ENCODE data around the gene CPEB3. TPM values are rescaled to one million over a fixed set of nuclear protein-coding genes. Genes with fewer than 3 reads are reported as not detected.

CPEB3 gene
- total RNA-seq, 1 experiment from 2014 or later: 1.0 TPM

- Histone ChIP-seq H2AFZ (ENCODE audit: low read length) (no peak overlapping the region), H4K8ac (replicated peaks; ENCODE audit: insufficient read length, low read depth, low read length) (no peak overlapping the region), H3K27me3 (ENCODE audit: insufficient read depth, low read length) (no peaks in the 10 kb centered on the region), H3K4me1 (ENCODE audit: insufficient read depth, low read length) (no peaks in the 10 kb centered on the region), H2BK12ac (ENCODE audit: insufficient read length, low read depth, low read length) (no peak overlapping the region), H2BK120ac (ENCODE audit: low read depth, low read length, poor library complexity, severe bottlenecking) (no peak overlapping the region), H3K4me2 (ENCODE audit: insufficient read depth, insufficient read length, low read length) (no peak overlapping the region), H3K79me2 (ENCODE audit: insufficient read depth, low read length) (no peaks in the 10 kb centered on the region), H4K5ac (ENCODE audit: insufficient read length, low read depth, low read length) (no peak overlapping the region), H2BK20ac (ENCODE audit: low read depth, low read length, poor library complexity, severe bottlenecking) (no peak overlapping the region), H3K9me3 (ENCODE audit: control insufficient read depth, low read depth, low read length) (no peaks in the 10 kb centered on the region), H4K20me1 (ENCODE audit: control insufficient read depth, insufficient read depth, insufficient read length) (no peaks in the 10 kb centered on the region), H3K14ac (ENCODE audit: insufficient read depth, low read length) (no peak overlapping the region), H3K27ac (ENCODE audit: insufficient read length, low read depth, low read length) (no peak overlapping the region), H3K79me1 (ENCODE audit: insufficient read depth, low read depth, low read length, poor library complexity, severe bottlenecking) (no peaks in the 10 kb centered on the region), H4K91ac (ENCODE audit: insufficient read length, low read depth, low read length) (no peak overlapping the region), H3K23ac (ENCODE audit: insufficient read length, low read depth, low read length) (no peak overlapping the region), H3K4ac (ENCODE audit: low read depth, low read length) (no peak overlapping the region), H3K9ac (ENCODE audit: extremely low read depth, insufficient read length, low read length) (no peak overlapping the region), H2AK5ac (ENCODE audit: insufficient read length, low read length) (no peak overlapping the region), H3K56ac (ENCODE audit: insufficient read length, low read depth, low read length) (no peak overlapping the region), H2BK5ac (ENCODE audit: insufficient read length, low read length) (no peak overlapping the region), H3K23me2 (ENCODE audit: insufficient read length, low read depth, low read length, poor library complexity, severe bottlenecking) (no peaks in the 10 kb centered on the region), H2BK15ac (ENCODE audit: low read depth, low read length) (no peak overlapping the region), H3K18ac (ENCODE audit: insufficient read length, low read depth, low read length) (no peak overlapping the region), H3T11ph (ENCODE audit: low read length) (no peak overlapping the region)
- Mint-ChIP-seq H3K27ac (no peak overlapping the region), H3K27me3 (ENCODE audit: low read depth) (no peaks in the 10 kb centered on the region), H3K9me3 (no peaks in the 10 kb centered on the region), H3K4me1 (peaks cover 0 to 4% of the 10 kb centered on the region in 2 experiments; a peak in 1 of 4 replicates), H3K4me3 (no peak overlapping the region), H3K36me3 (ENCODE audit: insufficient read depth in 1 of 3, low read depth in 3 of 3) (no peaks in the 10 kb centered on the region)
- WGBS (ENCODE audit: extremely low coverage, insufficient read length, low lambda C conversion rate): no CpG with 5 or more reads among the region's 2 CpGs
- no peak for DNase-seq
- no peak for TF ChIP-seq CTCF (conservative IDR thresholded peaks at IDR 0.05)
These were observed 103.8 kb downstream of the CPEB3 start for GRCh38 chr10:92187101-92187500.
